HepG2 (cell line): ENCODE results near the gene ATE1.

Experiments used
- ESRRA ChIP-seq: sonication (generic); formaldehyde crosslinking; IDR thresholded peaks from 2 replicates; pipeline ENCODE4 v1.5.1; 2020; ENCODE audit warnings: mild to moderate bottlenecking, low read depth, missing genetic modification reagents
- KAT7 ChIP-seq: IDR thresholded peaks from 2 replicates; pipeline ENCODE4 v1.6.1; 2018; ENCODE audit warnings: borderline replicate concordance, missing compliant biosample characterization
- KLF13 ChIP-seq: sonication (generic); formaldehyde crosslinking; IDR thresholded peaks from 2 replicates; pipeline ENCODE4 v1.4.0; 2020; ENCODE audit warnings: mild to moderate bottlenecking, missing genetic modification reagents
- POLR2A ChIP-seq, 2 experiments: IDR thresholded peaks; 2 replicates each; pipeline ENCODE4 v1.6.1; 2011; ENCODE audit warnings: low read depth in 2 of 2, low read length in 2 of 2, mild to moderate bottlenecking in 1 of 2, moderate library complexity in 1 of 2; ENCODE audit not compliant: insufficient read depth in 1 of 2
- RAD21 ChIP-seq: fragments of 450-650 bp; formaldehyde crosslinking; IDR thresholded peaks from 2 replicates; pipeline ENCODE4 v1.5.0; 2020; ENCODE audit warnings: mild to moderate bottlenecking
- SETDB1 ChIP-seq: sonication (generic); formaldehyde crosslinking; IDR thresholded peaks from 2 replicates; pipeline ENCODE4 v1.5.1; 2020; ENCODE audit warnings: missing genetic modification reagents, mild to moderate bottlenecking, borderline replicate concordance
- SIN3A ChIP-seq: IDR thresholded peaks from 2 replicates; pipeline ENCODE4 v1.6.1; 2011; ENCODE audit warnings: low read depth, mild to moderate bottlenecking, control low read depth, low read length, borderline replicate concordance
- TF ChIP-seq, protein P1 (sequence below): sonication (generic); formaldehyde crosslinking; IDR thresholded peaks from 2 replicates; pipeline ENCODE4 v1.4.0; 2020; ENCODE audit warnings: missing genetic modification reagents
- TF ChIP-seq, protein P2 (sequence below): sonication (generic); formaldehyde crosslinking; IDR thresholded peaks from 2 replicates; pipeline ENCODE4 v1.5.0; 2020; ENCODE audit warnings: mild to moderate bottlenecking, missing genetic modification reagents, moderate library complexity
- TF ChIP-seq, protein P3 (sequence below): sonication (generic); formaldehyde crosslinking; IDR thresholded peaks from 2 replicates; pipeline ENCODE4 v1.9.0; 2021; ENCODE audit warnings: missing genetic modification reagents, mild to moderate bottlenecking, borderline replicate concordance
- TF ChIP-seq, protein P4 (sequence below): sonication (generic); formaldehyde crosslinking; IDR thresholded peaks from 2 replicates; pipeline ENCODE4 v1.8.1; 2022; ENCODE audit warnings: low read depth, mild to moderate bottlenecking, missing genetic modification reagents

DNA sequence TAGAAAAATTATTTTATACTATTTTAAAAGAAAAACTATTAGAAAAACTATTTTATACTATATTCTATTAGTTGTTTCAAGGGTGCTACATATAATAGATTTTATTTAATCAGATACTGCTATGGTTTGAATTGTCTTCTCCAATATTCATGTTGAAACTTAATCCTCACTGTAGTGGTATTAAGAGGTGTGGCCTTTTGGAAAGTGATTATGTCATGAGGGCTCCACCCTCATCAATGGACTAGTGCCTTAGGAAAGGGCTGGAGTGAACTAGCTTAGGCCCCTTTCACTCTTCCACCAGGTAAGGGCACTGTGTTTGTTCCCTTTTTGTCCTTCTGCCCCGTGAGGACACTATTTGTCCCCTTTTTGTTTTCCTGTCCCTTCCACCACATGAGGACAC is 111.6 kb downstream of the ATE1 start:
- TF ChIP-seq ESRRA (CRISPR knock-in tag) (no peak), SETDB1 (no peak), POLR2A (IDR thresholded peaks at IDR 0.05; ENCODE audit: insufficient read depth in 1 of 2, low read depth in 2 of 2, low read length in 2 of 2) (no peak), KAT7 (no peak), RAD21 (CRISPR knock-in tag) (no peak), SIN3A (no peak), KLF13 (CRISPR knock-in tag) (no peak)
- TF ChIP-seq, protein P1, sequence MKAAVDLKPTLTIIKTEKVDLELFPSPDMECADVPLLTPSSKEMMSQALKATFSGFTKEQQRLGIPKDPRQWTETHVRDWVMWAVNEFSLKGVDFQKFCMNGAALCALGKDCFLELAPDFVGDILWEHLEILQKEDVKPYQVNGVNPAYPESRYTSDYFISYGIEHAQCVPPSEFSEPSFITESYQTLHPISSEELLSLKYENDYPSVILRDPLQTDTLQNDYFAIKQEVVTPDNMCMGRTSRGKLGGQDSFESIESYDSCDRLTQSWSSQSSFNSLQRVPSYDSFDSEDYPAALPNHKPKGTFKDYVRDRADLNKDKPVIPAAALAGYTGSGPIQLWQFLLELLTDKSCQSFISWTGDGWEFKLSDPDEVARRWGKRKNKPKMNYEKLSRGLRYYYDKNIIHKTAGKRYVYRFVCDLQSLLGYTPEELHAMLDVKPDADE = no peak
- TF ChIP-seq, protein P2, sequence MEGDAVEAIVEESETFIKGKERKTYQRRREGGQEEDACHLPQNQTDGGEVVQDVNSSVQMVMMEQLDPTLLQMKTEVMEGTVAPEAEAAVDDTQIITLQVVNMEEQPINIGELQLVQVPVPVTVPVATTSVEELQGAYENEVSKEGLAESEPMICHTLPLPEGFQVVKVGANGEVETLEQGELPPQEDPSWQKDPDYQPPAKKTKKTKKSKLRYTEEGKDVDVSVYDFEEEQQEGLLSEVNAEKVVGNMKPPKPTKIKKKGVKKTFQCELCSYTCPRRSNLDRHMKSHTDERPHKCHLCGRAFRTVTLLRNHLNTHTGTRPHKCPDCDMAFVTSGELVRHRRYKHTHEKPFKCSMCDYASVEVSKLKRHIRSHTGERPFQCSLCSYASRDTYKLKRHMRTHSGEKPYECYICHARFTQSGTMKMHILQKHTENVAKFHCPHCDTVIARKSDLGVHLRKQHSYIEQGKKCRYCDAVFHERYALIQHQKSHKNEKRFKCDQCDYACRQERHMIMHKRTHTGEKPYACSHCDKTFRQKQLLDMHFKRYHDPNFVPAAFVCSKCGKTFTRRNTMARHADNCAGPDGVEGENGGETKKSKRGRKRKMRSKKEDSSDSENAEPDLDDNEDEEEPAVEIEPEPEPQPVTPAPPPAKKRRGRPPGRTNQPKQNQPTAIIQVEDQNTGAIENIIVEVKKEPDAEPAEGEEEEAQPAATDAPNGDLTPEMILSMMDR = no peak
- TF ChIP-seq, protein P3, sequence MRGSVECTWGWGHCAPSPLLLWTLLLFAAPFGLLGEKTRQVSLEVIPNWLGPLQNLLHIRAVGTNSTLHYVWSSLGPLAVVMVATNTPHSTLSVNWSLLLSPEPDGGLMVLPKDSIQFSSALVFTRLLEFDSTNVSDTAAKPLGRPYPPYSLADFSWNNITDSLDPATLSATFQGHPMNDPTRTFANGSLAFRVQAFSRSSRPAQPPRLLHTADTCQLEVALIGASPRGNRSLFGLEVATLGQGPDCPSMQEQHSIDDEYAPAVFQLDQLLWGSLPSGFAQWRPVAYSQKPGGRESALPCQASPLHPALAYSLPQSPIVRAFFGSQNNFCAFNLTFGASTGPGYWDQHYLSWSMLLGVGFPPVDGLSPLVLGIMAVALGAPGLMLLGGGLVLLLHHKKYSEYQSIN (CRISPR knock-in tag) = no peak
- TF ChIP-seq, protein P4, sequence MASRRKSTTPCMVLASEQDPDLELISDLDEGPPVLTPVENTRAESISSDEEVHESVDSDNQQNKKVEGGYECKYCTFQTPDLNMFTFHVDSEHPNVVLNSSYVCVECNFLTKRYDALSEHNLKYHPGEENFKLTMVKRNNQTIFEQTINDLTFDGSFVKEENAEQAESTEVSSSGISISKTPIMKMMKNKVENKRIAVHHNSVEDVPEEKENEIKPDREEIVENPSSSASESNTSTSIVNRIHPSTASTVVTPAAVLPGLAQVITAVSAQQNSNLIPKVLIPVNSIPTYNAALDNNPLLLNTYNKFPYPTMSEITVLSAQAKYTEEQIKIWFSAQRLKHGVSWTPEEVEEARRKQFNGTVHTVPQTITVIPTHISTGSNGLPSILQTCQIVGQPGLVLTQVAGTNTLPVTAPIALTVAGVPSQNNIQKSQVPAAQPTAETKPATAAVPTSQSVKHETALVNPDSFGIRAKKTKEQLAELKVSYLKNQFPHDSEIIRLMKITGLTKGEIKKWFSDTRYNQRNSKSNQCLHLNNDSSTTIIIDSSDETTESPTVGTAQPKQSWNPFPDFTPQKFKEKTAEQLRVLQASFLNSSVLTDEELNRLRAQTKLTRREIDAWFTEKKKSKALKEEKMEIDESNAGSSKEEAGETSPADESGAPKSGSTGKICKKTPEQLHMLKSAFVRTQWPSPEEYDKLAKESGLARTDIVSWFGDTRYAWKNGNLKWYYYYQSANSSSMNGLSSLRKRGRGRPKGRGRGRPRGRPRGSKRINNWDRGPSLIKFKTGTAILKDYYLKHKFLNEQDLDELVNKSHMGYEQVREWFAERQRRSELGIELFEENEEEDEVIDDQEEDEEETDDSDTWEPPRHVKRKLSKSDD (CRISPR knock-in tag) = no peak
